HL-60/S4 (cell line): ENCODE results near the gene CAV2.
"Not testable (repeated sequence)": the region's sequence is repeated elsewhere in the genome, so short reads cannot be mapped to it uniquely, and the experiment has no call there.

ENCODE experiments used
- in situ Hi-C: fragments of 300-500 bp; cut with MboI; formaldehyde crosslinking; loops from 2 replicates; pipeline ENCODE4 v1.14.3; 2022; ENCODE audit warnings: low sequenced_read_pairs

The CAV2 gene

DNA sequence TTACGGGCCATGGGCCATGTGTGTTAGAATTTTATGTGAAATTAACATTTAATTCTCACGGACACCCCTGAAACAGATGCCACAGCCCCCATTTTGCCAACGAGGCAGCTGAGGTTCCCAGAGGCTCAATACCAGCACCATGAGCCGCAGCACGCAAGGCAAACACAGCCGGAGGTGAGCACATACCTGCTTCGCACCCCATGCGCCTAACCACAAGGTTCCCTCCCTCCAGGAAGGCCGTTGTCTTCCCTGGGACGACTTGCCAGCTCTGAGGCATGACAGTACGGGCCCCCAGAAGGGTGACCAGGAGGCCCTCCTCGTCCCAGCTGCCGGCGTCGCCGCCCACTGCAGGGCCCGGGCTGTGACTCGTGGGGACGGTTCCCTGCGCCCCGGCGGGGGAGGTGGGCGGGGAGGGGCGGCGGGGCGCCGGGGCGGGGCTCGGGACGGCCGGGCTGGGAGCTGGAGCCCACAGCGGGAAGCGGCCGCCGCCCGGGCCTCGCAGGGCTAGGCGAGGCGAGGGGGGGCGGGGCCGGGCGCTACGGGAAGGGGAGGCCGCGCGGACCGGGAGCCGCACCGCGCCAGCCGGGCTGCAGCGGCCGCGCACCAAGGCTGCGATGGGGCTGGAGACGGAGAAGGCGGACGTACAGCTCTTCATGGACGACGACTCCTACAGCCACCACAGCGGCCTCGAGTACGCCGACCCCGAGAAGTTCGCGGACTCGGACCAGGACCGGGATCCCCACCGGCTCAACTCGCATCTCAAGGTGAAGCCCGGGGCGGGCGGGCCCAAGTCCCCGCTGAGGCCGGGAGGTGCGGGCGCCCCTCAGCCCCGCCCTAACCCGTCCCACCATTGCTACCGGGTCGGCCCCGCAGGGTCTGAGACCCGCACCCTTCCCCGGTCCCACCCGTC is at the start of gene CAV2:
Gene CAV2, plus strand, starts transcription at position 571 of the 910 bp plus-strand sequence. Its CDS starts 44 bp downstream, at position 615.
- in situ Hi-C loops: no loop called here

DNA sequence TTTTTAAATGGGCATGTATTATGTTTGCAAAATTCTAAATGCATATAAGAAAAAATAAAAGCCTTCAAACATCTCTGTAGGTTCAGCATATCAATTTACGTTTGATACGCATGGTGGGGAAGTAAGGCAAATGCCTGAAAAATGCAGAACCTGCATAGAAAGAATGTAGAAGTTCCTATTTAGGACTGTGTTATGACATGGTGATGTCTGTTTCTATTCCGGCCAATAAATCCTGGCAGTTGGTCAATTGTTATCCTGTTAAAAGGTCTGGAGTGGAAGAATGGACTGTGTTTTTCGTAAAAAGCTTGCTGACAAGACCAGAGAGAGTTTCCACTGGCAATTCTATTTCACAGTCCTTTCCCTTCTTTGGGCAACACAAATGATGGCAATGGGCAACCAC is 49.6 kb upstream of the CAV2 start:
- in situ Hi-C loops: no loop called here

DNA sequence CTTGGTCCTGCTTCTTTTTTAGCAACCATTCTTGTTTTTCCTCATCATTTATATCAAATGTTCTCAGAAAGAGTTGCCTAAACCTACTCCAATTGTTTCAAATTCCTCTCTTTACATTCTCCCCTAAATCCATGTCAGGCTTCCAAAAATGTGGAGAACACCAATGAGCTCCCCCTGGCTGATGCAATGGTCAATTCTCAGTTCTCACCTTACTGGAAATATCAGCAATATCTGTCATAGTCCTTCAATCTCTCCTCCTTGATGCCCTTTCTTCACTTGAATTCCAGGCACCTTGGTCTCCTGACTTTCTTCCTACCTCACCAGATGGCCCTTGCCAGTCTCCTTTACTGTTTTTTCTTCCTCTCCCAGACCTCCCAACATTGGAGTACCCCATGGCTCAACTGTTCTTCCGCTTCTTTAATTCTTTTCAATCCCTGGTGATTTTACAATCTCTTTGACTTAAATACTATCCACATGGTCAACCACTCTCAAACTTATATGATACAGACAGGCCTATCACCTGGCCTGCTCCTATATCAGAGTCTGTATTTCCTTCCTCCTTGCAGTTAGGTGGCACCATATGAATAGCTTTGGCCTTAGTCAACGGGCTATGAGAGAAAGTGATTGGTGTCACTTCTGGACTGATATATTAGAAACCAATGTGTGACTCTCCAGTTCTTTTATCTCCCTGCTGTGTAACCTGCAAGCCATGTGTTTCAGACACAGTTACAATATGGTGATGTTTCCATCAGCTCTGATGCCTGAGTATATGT is 47.4 kb upstream of the CAV2 start:
- in situ Hi-C loops: no loop called here

GRCh38 chr7:116454377-116454776 is 45.2 kb upstream of the CAV2 start:
- in situ Hi-C loops: no loop called here

GRCh38 chr7:116455009-116455408 is 44.5 kb upstream of the CAV2 start:
- in situ Hi-C loops: no loop called here

DNA sequence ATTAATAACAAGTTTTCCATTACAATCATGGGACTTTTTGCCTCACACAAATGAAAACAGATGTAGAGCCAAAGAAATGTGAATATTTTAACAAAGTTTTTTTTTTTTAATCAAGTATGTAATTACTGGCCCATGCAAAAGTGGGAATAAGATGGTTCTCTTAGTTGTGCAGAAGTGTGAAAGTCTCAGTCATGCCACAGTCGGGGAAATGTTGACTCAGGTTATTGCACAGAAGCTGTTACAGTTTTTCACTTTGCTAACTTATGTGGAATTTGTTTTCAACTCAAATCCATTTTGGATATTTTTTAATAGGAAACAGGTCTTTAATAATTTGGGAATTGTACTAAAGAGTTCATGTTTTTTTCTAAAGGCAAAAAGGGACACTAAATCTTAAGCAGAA is 44.0 kb upstream of the CAV2 start:
- in situ Hi-C loops: no loop called here

- in situ Hi-C loops: no loop called here
Observed at GRCh38 chr7:116461500-116461899, 38.0 kb upstream of the CAV2 start.

DNA sequence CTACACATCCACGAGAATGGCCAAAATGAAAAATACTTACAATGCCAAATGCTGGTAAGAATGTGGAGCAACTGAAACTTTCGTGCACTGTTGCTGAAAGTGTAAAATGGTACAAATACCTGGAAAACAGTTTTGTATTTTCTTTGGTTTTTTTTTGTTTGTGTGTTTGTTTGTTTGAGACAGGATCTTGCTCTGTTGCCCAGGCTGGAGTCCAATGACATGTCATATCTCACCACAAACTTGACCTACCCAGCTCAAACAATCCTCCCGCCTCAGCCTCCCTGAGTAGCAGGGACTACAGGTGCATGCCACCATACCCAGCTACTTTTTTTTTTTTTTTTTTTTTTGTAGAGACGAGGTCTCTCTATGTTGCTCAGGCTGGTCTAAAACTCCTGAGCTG is 35.6 kb upstream of the CAV2 start:
- in situ Hi-C loops: no loop called here

DNA sequence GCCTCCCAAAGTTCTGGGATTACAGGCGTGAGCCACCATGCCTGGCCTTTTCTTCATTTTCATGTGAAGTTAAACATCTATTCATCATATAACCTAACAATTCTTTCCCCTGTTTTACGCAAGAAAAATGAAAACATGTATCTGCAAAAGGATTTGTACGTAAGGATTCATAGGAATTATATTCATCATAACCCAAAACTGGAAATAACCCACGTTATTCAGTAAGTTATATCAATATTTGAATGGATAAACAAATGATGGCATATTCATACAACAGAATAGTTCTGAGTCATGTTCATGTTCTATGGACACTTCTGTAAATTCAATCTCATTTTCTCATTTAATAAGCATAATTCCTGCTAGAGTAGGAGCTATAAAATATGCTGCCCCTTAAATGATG is 35.2 kb upstream of the CAV2 start:
- in situ Hi-C loops: no loop called here

DNA sequence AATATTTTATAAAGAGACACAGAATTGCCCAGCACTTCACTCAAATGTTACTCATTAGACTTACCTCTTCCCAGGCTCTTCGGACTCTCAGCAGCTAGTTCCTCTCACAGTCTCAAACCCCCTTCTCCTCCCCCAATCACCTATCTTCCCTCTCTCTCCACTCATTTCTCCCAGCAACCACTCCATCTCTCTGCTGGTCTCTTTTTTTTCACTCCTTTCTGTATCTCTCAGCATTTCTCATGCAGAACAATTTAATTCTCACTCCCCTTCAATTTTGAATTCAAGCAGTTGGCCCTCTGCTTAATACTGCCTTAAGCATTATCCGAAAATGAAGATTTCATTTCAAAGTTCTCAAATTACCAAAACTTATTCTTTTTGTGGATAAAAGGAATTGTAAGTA is 34.4 kb upstream of the CAV2 start:
- in situ Hi-C loops: no loop called here

DNA sequence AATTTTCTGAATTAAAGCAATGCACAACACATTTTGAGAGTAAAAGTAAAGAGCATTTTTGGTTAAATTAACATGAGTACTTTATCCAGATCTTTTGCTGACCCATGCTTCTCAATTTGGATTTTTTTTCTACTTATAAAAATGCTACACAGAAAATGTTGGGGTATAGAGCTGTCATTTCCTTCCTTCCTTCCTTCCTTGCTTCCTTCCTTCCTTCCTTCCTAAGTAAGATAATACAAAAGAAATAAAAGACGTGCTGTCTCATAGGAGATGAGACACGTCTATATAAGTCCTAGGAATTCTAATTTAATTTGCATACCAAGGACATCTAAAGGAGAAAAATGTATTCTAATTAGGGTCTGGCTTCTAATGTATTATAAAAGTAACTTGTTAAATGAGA is 31.0 kb upstream of the CAV2 start:
- in situ Hi-C loops: no loop called here

DNA sequence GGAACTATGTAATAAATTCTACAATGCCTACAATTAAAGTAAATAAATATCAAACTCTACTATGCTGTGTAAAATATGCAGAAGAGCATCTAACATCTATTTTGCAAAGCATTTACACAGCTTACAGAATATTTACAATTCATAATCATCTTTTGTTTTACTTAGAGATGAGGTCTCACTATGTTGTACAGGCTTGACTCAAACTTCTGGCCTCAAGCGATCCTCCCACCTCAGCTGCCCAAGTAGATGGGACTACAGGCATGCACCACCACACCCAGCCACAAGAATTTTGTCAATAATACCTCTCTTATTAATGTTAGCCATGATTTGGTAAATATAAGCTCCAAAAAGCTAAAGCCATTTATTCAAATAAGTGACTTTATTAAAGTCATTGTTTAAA is 21.9 kb upstream of the CAV2 start:
- in situ Hi-C loops: no loop called here

DNA sequence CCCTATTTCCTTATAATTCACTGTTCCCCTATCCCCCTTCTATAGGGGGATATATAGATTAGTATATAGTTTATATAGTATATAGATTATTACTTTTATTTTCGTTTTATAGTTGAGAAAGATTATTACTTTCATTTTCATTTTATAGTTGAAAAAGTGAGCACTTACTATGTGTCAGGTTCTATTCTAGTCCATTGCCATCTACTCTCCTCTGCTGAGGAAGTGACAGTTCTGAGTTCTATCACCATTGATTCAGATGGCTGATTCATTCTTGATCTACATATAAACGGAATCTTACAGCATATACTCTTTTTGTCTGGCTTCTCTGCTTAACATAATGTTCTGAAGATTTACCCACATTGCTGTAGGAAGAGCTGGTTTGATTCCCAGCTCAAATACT is 20.7 kb upstream of the CAV2 start:
- in situ Hi-C loops: no loop called here

DNA sequence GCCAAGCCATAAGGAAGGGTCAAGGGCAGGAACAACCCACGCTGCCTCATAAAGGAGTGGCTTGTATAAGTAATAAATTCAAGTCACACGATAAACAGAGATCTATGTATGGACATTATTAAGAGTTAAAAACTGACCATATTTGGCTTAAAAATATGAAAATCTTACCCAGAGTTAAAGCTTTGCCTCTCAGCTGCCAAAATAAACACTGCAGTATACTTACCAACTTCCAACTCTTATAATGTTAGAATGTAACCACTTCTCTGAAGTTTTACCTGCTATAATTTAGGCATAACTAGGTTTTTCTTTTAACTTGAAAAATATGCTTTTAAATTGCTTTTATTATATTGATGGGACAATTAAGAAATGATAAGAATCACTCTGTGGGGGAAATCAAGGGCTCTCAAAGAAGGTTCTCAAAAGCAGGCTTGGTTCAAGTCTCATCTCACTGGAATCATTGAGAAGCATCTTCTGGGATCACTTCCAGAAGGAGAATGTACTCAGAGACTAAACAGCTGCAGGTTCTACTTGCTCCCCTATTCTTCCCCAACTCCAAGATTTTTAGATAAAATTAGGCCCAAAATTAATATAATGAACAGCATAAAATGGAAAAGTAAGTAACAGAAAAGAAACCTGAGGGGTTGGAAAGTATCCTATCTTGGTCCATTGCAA is 16.1 kb upstream of the CAV2 start:
- in situ Hi-C loops: no loop called here

DNA sequence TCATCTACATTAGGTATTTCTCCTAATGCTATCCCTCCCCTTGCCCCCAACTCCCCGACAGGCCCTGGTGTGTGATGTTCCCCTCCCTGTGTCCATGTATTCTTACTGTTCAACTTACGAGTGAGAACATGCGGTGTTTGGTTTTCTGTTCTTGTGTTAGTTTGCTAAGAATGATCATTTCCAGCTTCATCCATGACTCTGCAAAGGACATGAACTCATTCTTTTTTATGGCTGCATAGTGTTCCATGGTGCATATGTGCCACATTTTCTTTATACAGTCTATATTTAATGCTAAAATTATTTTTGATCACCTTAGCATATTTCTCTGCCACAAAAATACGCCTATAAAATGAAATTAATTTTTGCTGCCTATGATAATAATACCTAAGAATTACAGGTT is 15.1 kb upstream of the CAV2 start:
- in situ Hi-C loops: not testable (repeated sequence)

DNA sequence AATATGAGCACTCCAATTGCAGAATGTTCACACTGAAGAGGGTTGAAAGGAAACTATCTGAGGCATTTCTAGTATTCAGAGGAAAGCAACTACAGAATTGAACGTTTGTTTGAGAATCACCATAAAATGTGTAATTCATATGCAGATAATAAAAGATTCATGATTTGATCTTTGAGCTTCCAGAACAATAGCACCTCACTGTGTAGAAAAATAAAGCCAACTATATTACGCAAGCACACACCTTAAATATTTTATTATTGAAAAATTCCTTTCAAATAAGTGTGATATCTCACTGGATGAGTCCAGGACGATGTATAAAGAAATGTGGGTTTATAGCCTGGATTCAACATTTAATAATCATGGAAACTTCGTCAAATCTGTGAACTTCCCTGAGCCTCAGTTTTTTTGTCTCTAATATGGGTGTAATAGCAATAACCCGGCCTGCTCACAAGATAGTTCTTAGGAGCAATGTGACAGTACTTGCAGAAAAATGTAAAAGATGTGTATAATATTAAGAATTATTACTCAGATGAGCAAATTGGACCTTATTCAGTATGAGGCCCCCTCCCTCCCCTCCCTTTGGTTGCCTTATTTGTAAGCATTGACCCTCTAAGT is 11.5 kb upstream of the CAV2 start:
- in situ Hi-C loops: no loop called here

DNA sequence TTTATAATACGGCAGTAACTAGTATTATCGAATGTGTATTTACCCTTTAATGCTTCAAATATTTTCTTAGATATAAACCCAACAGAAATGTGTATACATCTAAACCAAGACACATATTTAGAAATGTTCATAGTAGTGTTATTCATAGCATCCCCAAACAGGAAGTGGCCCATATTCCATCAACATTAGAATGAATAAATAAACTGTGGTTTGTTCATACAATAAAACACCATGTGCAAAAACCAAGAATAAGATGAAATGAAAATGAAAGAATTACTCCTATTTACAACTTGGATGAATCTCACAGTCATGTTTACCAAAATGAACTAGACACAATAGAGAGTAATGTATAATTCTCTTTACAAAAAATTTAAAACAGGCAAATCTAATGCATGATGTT is 9.2 kb upstream of the CAV2 start:
- in situ Hi-C loops: no loop called here

DNA sequence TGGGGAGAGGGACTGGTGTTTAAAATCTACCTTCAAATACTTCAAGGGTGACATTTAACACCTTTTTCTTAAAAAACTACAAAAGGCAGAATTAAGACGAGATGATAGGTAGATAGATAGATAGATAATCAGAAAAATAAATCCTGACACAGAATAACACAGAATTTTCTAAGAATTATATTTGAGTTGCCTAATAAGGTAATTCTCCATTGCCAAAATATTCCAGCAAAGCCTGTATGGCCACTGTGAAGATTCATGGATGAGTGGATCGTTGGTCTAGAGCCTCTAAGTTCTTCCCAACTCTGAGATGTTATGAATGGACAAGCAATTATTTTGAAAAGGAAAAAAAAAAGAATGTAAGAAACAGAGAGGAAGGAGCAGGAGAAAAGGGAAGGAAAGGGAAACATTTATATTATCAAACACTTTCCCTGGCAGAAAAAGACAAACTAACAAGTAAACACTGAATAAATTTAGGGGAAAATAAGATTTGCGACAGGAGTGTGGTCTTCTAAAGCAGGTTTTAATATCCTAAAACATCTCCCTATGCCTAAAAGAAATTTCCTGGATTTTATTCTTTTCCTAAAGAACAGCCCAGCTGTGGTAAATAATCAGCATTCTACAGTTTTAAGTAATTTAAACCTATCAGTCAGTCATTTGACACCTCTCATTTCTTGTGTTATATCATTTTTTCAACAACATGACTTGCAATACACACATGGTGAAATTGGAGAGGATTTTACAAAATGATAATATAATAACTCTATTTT is 7.5 kb upstream of the CAV2 start:
- in situ Hi-C loops: no loop called here

DNA sequence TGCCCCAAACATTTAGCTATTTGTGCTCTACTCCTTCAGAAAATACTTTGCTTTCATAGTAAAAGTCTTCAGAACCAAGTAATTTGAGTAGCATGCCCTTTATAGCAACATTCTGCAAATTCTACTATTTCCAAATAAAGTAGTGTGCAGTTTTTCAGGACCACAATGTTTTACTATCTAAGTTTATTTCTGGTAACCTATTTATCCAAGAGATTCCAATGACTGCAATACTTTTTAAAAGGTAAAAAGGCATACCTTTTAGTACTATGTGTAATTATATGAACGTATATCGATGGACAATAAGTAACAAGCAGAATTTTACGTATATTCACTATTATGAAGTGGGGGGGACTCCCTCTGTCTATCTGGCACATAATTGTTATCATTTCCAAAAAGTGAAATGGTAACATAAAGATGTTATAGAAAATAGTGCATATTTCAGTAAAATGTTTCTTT is 6.9 kb upstream of the CAV2 start:
- in situ Hi-C loops: no loop called here

GRCh38 chr7:116493449-116493848 is 6.1 kb upstream of the CAV2 start:
- in situ Hi-C loops: no loop called here
